Nephron progenitor cell (in vitro differentiated cells): Measurements from ENCODE around the gene ERMAP.

Experiments
- DNase-seq: peaks from one replicate; pipeline ENCODE4 v3.0.0; 2021
- H3K27ac Mint-ChIP-seq: 2 replicates; pipeline ENCODE4 v1.8.0; 2021; ENCODE audit warnings: mild to moderate bottlenecking, moderate library complexity, mixed read lengths
- H3K27me3 Mint-ChIP-seq: 2 replicates; pipeline ENCODE4 v1.8.0; 2021; ENCODE audit warnings: mild to moderate bottlenecking, low read depth, mixed read lengths; ENCODE audit not compliant: poor library complexity
- H3K36me3 Mint-ChIP-seq: 2 replicates; pipeline ENCODE4 v1.8.0; 2021; ENCODE audit warnings: low read depth, mixed read lengths
- H3K4me1 Mint-ChIP-seq: 2 replicates; pipeline ENCODE4 v1.8.0; 2021; ENCODE audit warnings: mixed read lengths
- H3K4me3 Mint-ChIP-seq: 2 replicates; pipeline ENCODE4 v1.8.0; 2021; ENCODE audit warnings: mild to moderate bottlenecking, moderate library complexity, mixed read lengths
- H3K9me3 Mint-ChIP-seq: 2 replicates; pipeline ENCODE4 v1.8.0; 2021; ENCODE audit warnings: mild to moderate bottlenecking, moderate library complexity, mixed read lengths
- CTCF ChIP-seq: fragments of 200-600 bp; sonication (generic); IDR thresholded peaks from 2 replicates; pipeline ENCODE4 v1.5.0; 2021; ENCODE audit warnings: antibody characterized with exemption

The ERMAP gene

DNA sequence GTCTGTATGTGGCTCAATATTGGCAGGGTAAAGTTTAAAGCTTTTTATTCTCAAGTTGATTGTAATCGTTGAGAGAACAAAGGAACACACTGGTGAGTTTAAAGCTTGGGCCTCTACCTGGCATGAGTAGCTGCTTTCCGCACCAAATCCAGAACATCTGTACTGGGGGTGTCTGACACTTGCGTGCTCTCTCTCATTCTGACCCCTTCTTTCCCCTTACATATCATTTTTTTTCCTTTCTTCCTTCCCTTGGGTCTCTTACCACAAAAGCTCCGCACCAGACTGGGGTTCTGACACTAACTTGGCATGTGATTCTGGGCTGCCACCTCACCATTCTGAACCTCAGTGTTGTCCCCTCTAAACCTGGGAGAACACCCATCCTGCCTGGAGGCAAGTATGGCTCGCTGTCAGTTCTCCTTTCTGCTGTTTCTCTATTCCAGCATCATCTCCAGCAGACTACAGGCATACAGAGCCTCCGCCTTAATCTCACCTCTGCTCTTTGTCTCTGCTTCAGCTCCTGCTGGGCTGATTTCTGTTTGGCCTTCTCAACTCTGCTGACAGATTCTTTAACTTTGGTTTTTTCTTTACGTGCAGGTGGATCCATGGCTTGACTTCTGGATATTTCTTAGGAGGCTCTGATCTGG lies 859 bp upstream of the ERMAP start:
- no peak for DNase-seq
- H3K27me3 Mint-ChIP-seq, result no peaks in the 10 kb centered on the region
- peak overlapping the region; percentile 90 for H3K4me3 Mint-ChIP-seq
- H3K36me3 Mint-ChIP-seq, result peaks cover 28% of the 10 kb centered on the region
- no peak for TF ChIP-seq CTCF
- H3K4me1 Mint-ChIP-seq, result peaks cover 22% of the 10 kb centered on the region
- H3K27ac Mint-ChIP-seq, result peak overlapping the region; percentile 89
- no peaks in the 10 kb centered on the region for H3K9me3 Mint-ChIP-seq

DNA sequence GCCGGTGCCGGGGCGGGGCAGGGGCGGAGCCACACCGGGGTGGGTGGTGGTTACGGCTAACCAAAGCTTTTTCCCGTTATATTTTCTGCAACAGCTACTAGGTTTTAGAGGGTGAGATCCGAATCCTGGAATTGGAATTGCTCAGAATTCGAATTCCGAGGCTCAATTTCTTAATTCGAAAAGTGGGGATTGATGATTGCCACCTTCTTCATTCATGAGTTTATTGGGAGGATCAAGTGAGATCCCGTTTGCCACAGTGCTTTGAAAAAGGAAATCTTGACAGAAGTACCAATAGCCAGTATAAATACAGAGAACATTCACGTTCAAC lies 482 bp downstream of the ERMAP start:
- Mint-ChIP-seq H3K36me3 (peaks cover 17% of the 10 kb centered on the region), H3K9me3 (no peaks in the 10 kb centered on the region), H3K4me3 (peak overlapping the region; percentile 90), H3K27me3 (no peaks in the 10 kb centered on the region), H3K4me1 (peaks cover 15% of the 10 kb centered on the region), H3K27ac (no peak overlapping the region)
- no peak for TF ChIP-seq CTCF
- DNase-seq, result no peak

- no peak for DNase-seq
- H3K36me3 Mint-ChIP-seq, result peaks cover 15% of the 10 kb centered on the region
- H3K9me3 Mint-ChIP-seq, result no peaks in the 10 kb centered on the region
- peak overlapping the region; percentile 90 for H3K4me3 Mint-ChIP-seq
- H3K27me3 Mint-ChIP-seq, result no peaks in the 10 kb centered on the region
- TF ChIP-seq CTCF, result no peak
- H3K4me1 Mint-ChIP-seq, result peaks cover 21% of the 10 kb centered on the region
- no peak overlapping the region for H3K27ac Mint-ChIP-seq
Observed at GRCh38 chr1:42817976-42818375, 1.1 kb downstream of the ERMAP start.

DNA sequence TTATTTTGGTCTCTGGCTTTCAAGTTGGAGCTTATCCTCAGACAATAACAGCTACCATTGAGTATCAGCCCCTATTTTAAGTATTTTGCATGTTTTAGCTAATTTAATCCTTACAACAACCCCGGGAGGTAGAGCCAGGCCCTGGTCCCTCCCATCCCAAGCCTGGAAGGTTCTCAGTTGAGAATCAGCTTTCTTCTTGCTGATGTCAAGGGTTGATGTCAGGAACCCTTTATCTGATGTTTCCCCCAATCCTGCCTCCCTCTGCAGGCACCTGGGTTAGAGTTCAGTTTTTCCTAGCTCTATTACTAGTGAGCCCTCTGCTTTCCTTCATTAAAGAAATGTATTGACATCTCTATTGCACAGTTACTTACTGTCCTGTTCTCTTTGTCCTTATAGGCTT lies 3.9 kb downstream of the ERMAP start:
- TF ChIP-seq CTCF, result no peak
- H3K36me3 Mint-ChIP-seq, result peaks cover 5% of the 10 kb centered on the region
- H3K27me3 Mint-ChIP-seq, result no peaks in the 10 kb centered on the region
- DNase-seq, result no peak
- H3K4me3 Mint-ChIP-seq, result no peak overlapping the region
- H3K9me3 Mint-ChIP-seq, result no peaks in the 10 kb centered on the region
- H3K4me1 Mint-ChIP-seq, result peaks cover 28% of the 10 kb centered on the region
- H3K27ac Mint-ChIP-seq, result no peak overlapping the region

DNA sequence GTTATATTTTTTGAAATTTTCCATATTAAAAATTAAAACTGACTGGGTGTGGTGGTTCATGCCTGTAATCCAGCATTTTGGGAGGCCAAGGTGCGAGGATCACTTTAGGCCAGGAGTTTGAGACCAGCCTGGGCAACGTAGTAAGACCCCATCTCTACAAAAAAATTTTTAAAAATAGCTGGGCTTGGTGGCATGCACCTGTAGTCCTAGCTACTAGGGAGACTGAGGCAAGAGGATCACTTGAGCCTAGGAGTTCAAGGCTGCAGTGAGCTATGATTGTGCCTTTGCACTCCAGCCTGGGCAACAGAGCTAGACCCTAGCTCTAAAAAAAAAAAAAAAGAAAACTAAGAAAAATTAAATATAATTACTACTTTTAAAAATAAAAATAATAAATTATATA lies 4.8 kb downstream of the ERMAP start:
- no peak for TF ChIP-seq CTCF
- DNase-seq, result no peak
- peaks cover 20% of the 10 kb centered on the region for H3K4me1 Mint-ChIP-seq
- H3K27ac Mint-ChIP-seq, result no peak overlapping the region
- no peak overlapping the region for H3K4me3 Mint-ChIP-seq
- H3K27me3 Mint-ChIP-seq, result no peaks in the 10 kb centered on the region
- no peaks in the 10 kb centered on the region for H3K9me3 Mint-ChIP-seq
- H3K36me3 Mint-ChIP-seq, result no peaks in the 10 kb centered on the region

- Mint-ChIP-seq H3K27ac (no peak overlapping the region), H3K4me3 (no peak overlapping the region), H3K27me3 (no peaks in the 10 kb centered on the region), H3K9me3 (no peaks in the 10 kb centered on the region), H3K4me1 (peaks cover 20% of the 10 kb centered on the region), H3K36me3 (no peaks in the 10 kb centered on the region)
- no peak for TF ChIP-seq CTCF
- DNase-seq, result no peak
Observed at GRCh38 chr1:42822800-42823392, 6.0 kb downstream of the ERMAP start.
